GM19193 (cell line): ENCODE data around the gene AKAIN1.

Source experiments
- POLR2A ChIP-seq: IDR thresholded peaks from 4 replicates; pipeline ENCODE4 v1.6.1; 2011; ENCODE audit not compliant: insufficient read depth, insufficient read length; ENCODE audit errors: extremely low read depth

The AKAIN1 gene

GRCh38 chr18:5175378-5175777 lies 21.7 kb downstream of the AKAIN1 start:
- no peak for TF ChIP-seq POLR2A

GRCh38 chr18:5173646-5174045 lies 23.4 kb downstream of the AKAIN1 start:
- TF ChIP-seq POLR2A: no peak

- TF ChIP-seq POLR2A: no peak
These were observed 23.8 kb downstream of the AKAIN1 start for GRCh38 chr18:5173236-5173635.

- TF ChIP-seq POLR2A: no peak
These were observed 29.2 kb downstream of the AKAIN1 start for GRCh38 chr18:5167831-5168230.

- no peak for TF ChIP-seq POLR2A
These were observed 30.3 kb downstream of the AKAIN1 start for GRCh38 chr18:5166606-5167280.

GRCh38 chr18:5164903-5165302 lies 32.2 kb downstream of the AKAIN1 start:
- TF ChIP-seq POLR2A: no peak

GRCh38 chr18:5162111-5162510 lies 34.9 kb downstream of the AKAIN1 start:
- no peak for TF ChIP-seq POLR2A

- no peak for TF ChIP-seq POLR2A
These were observed 38.0 kb downstream of the AKAIN1 start for GRCh38 chr18:5159080-5159479.

GRCh38 chr18:5158587-5158986 lies 38.5 kb downstream of the AKAIN1 start:
- no peak for TF ChIP-seq POLR2A

GRCh38 chr18:5158172-5158571 lies 38.9 kb downstream of the AKAIN1 start:
- TF ChIP-seq POLR2A: no peak

- no peak for TF ChIP-seq POLR2A
These were observed 41.2 kb downstream of the AKAIN1 start for GRCh38 chr18:5155907-5156287.

GRCh38 chr18:5155218-5155906 lies 41.7 kb downstream of the AKAIN1 start:
- TF ChIP-seq POLR2A: no peak

- TF ChIP-seq POLR2A: no peak
These were observed 44.6 kb downstream of the AKAIN1 start for GRCh38 chr18:5152343-5153020.

- no peak for TF ChIP-seq POLR2A
These were observed 46.2 kb downstream of the AKAIN1 start for GRCh38 chr18:5150894-5151293.

GRCh38 chr18:5146093-5146492 lies 51.0 kb downstream of the AKAIN1 start:
- TF ChIP-seq POLR2A: no peak
